MM.1S (cell line): ENCODE measurements around the gene AP3B1.

Experiments
- DNase-seq: peaks from one replicate; pipeline ENCODE4 v3.0.0-alpha.2; 2015
- H2AFZ ChIP-seq: fragments of 300-600 bp; sonication (generic); 2 replicates; pipeline ENCODE4 v1.6.0; 2016; ENCODE audit warnings: antibody characterized with exemption, low read length
- H3F3A ChIP-seq: fragments of 300-600 bp; sonication (generic); 2 replicates; pipeline ENCODE4 v1.6.1; 2016; ENCODE audit warnings: mild to moderate bottlenecking, antibody characterized with exemption, low read length, moderate library complexity, mixed read lengths; ENCODE audit not compliant: insufficient read depth
- H3K27ac ChIP-seq: fragments of 300-600 bp; sonication (generic); 2 replicates; pipeline ENCODE4 v1.5.1; 2016; ENCODE audit warnings: mild to moderate bottlenecking, low read length
- H3K27me3 ChIP-seq: fragments of 300-600 bp; sonication (generic); replicated peaks from 2 replicates; pipeline ENCODE4 v1.6.0; 2016; ENCODE audit warnings: low read length; ENCODE audit not compliant: insufficient read depth
- H3K36me3 ChIP-seq: fragments of 300-600 bp; sonication (generic); replicated peaks from 2 replicates; pipeline ENCODE4 v1.6.1; 2016; ENCODE audit warnings: mild to moderate bottlenecking, low read length, mixed read lengths; ENCODE audit not compliant: insufficient read depth
- H3K4me1 ChIP-seq: fragments of 300-600 bp; sonication (generic); 2 replicates; pipeline ENCODE4 v1.6.1; 2016; ENCODE audit warnings: low read length, mixed read lengths
- H3K4me2 ChIP-seq: fragments of 300-600 bp; sonication (generic); 2 replicates; pipeline ENCODE4 v1.6.0; 2016; ENCODE audit warnings: low read depth, low read length
- H3K4me3 ChIP-seq: fragments of 300-600 bp; sonication (generic); 2 replicates; pipeline ENCODE4 v1.5.1; 2016; ENCODE audit warnings: low read length, mixed read lengths
- H3K79me2 ChIP-seq: fragments of 300-600 bp; sonication (generic); 2 replicates; pipeline ENCODE4 v1.6.1; 2016; ENCODE audit warnings: mixed run types, low read length, mixed read lengths
- H3K9ac ChIP-seq: fragments of 300-600 bp; sonication (generic); 2 replicates; pipeline ENCODE4 v1.6.1; 2016; ENCODE audit warnings: low read length, mixed read lengths
- H3K9me2 ChIP-seq: fragments of 300-600 bp; sonication (generic); replicated peaks from 2 replicates; pipeline ENCODE4 v1.6.1; 2016; ENCODE audit warnings: mild to moderate bottlenecking, low read length, mixed read lengths; ENCODE audit not compliant: insufficient read depth
- H3K9me3 ChIP-seq: fragments of 300-600 bp; sonication (generic); replicated peaks from 2 replicates; pipeline ENCODE4 v1.6.1; 2016; ENCODE audit warnings: mild to moderate bottlenecking, low read length, mixed read lengths; ENCODE audit not compliant: insufficient read depth
- H4K20me1 ChIP-seq: fragments of 300-600 bp; sonication (generic); 2 replicates; pipeline ENCODE4 v1.6.1; 2016; ENCODE audit warnings: mild to moderate bottlenecking, low read length, moderate library complexity, mixed read lengths; ENCODE audit not compliant: insufficient read depth
- EZH2 ChIP-seq: fragments of 300-600 bp; sonication (generic); optimal IDR thresholded peaks from 2 replicates; pipeline ENCODE3; 2017; ENCODE audit warnings: low read depth, mild to moderate bottlenecking, antibody characterized with exemption, low read length, mixed read lengths
- EZH2phosphoT487 ChIP-seq: fragments of 300-600 bp; sonication (generic); IDR thresholded peaks from 2 replicates; pipeline ENCODE4 v1.6.1; 2018; ENCODE audit warnings: antibody characterized with exemption, low read length
- TF ChIP-seq, protein P1 (sequence below): fragments of 300-600 bp; sonication (generic); IDR thresholded peaks from 2 replicates; pipeline ENCODE4 v1.5.1; 2016; ENCODE audit warnings: antibody characterized with exemption, low read length, mixed read lengths

Gene AP3B1

DNA sequence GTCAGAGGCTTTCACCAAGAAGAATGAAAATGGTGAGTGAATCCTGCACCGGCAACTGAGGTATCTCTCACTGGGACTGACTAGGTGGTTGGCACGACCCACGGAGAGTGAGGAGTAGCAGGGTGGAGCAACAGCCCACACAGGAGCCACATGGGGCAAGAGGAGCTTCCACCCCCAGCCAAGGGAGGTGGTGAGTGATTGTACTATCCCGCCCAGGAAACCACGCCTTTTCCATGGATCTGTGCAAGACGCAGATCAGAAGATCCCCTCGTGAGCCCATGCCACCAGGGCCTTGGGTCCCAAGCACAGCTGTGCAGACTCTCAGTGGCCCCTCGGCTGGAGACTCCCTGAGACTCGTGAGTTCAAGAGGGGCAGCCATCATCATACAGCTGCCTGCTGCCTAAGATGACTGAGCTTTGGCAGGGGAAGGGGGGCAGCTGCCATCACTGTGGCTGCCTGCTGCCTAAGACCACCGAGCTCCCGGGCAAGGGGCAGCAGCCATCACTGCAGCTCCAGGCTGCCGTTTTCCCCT is 229.5 kb downstream of the AP3B1 start:
- Histone ChIP-seq H3K27ac (no peak overlapping the region), H3K4me3 (no peak overlapping the region), H3F3A (no peaks in the 10 kb centered on the region), H3K4me2 (no peak overlapping the region), H3K4me1 (no peaks in the 10 kb centered on the region), H3K79me2 (no peaks in the 10 kb centered on the region), H3K36me3 (no peaks in the 10 kb centered on the region), H3K9me2 (no peaks in the 10 kb centered on the region), H3K27me3 (no peaks in the 10 kb centered on the region), H3K9me3 (no peaks in the 10 kb centered on the region), H2AFZ (no peak overlapping the region), H4K20me1 (no peaks in the 10 kb centered on the region), H3K9ac (no peak overlapping the region)
- TF ChIP-seq, protein P1, sequence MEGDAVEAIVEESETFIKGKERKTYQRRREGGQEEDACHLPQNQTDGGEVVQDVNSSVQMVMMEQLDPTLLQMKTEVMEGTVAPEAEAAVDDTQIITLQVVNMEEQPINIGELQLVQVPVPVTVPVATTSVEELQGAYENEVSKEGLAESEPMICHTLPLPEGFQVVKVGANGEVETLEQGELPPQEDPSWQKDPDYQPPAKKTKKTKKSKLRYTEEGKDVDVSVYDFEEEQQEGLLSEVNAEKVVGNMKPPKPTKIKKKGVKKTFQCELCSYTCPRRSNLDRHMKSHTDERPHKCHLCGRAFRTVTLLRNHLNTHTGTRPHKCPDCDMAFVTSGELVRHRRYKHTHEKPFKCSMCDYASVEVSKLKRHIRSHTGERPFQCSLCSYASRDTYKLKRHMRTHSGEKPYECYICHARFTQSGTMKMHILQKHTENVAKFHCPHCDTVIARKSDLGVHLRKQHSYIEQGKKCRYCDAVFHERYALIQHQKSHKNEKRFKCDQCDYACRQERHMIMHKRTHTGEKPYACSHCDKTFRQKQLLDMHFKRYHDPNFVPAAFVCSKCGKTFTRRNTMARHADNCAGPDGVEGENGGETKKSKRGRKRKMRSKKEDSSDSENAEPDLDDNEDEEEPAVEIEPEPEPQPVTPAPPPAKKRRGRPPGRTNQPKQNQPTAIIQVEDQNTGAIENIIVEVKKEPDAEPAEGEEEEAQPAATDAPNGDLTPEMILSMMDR: no peak
- TF ChIP-seq EZH2: no peak
- no peak for TF ChIP-seq EZH2phosphoT487
- DNase-seq: no peak

DNA sequence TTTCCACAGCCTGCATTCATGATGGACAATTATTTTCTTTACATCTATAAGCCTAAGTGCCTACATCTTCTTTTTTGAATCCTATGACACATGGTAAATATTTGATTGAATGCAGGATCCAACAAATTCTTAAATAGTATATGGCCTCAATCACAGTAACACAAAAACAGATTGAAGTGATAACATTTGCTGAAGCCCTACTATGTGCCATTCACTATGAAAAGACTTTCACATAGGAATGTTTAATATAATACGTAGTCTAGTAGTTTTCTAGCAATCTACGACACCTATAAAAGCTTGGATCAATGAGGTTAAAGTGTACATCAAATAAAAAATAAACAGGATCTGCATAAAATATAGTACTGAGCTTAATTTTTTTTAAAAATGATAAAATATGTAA is 231.0 kb downstream of the AP3B1 start:
- TF ChIP-seq EZH2phosphoT487 (no peak), EZH2 (no peak)
- TF ChIP-seq, protein P1: no peak
- H3K4me3 ChIP-seq: no peak overlapping the region

DNA sequence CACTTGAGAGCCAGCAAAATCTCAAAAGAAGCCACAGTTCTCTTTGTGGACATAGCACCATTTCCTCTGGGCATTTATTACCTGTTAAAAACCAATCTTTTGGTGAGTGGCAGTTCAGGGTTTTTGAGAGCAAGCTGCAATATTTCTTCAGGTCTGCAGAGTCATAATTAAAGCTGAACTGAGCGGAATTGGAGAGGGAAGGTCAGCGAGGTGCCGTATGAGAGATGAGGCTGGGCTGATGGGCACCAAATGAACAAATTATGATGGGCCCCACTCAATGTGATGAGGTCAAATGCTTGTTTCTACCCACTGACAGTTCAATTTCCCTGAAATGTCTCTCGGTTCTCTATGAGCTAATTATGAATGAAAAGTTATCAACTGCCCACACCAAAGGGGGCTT is 231.9 kb downstream of the AP3B1 start:
- TF ChIP-seq, protein P1: no peak
- TF ChIP-seq EZH2phosphoT487 (no peak), EZH2 (no peak)
- Histone ChIP-seq H3K79me2 (no peaks in the 10 kb centered on the region), H3K27ac (no peak overlapping the region), H3K4me2 (no peak overlapping the region), H3K9me3 (no peaks in the 10 kb centered on the region), H3K36me3 (no peaks in the 10 kb centered on the region), H2AFZ (no peak overlapping the region), H3K4me1 (no peaks in the 10 kb centered on the region), H3K4me3 (no peak overlapping the region), H3F3A (no peaks in the 10 kb centered on the region), H3K9ac (no peak overlapping the region), H4K20me1 (no peaks in the 10 kb centered on the region), H3K9me2 (no peaks in the 10 kb centered on the region), H3K27me3 (no peaks in the 10 kb centered on the region)
- no peak for DNase-seq

More for the DNA sequence above, 231.0 kb downstream of the AP3B1 start:
- no peak for DNase-seq
- Histone ChIP-seq H3K27me3 (no peaks in the 10 kb centered on the region), H3K36me3 (no peaks in the 10 kb centered on the region), H3K9me2 (no peaks in the 10 kb centered on the region), H3K4me2 (no peak overlapping the region), H2AFZ (no peak overlapping the region), H3K27ac (no peak overlapping the region), H3F3A (no peaks in the 10 kb centered on the region), H4K20me1 (no peaks in the 10 kb centered on the region), H3K9ac (no peak overlapping the region), H3K9me3 (no peaks in the 10 kb centered on the region), H3K4me1 (no peaks in the 10 kb centered on the region), H3K79me2 (no peaks in the 10 kb centered on the region)
